Tibial nerve (tissue), 4 donors: Measurements from ENCODE around the gene NUP210. TPM values are rescaled to one million over a fixed set of nuclear protein-coding genes. Genes with fewer than 3 reads are reported as not detected.

Source experiments
- DNase-seq, 2 donors: peaks; one replicate each; pipeline ENCODE4 v3.0.0-alpha.2; 2019; ENCODE audit warnings: low spot score in 2 of 2
- H3K27ac ChIP-seq, 4 donors: fragments of 200-600 bp; sonication (generic) in 3 of 4; one replicate each; pipeline ENCODE4 v1.5.1; 2017 to 2019; ENCODE audit warnings: mild to moderate bottlenecking in 1 of 4
- H3K27me3 ChIP-seq, 2 donors: fragments of 200-600 bp; sonication (generic) in 1 of 2; one replicate each; pipeline versions ENCODE4 v1.5.1 to v1.6.0; 2017 to 2019
- H3K36me3 ChIP-seq, 3 donors: fragments of 200-600 bp; sonication (generic); one replicate each; pipeline ENCODE4 v1.5.1; 2018 to 2019
- H3K4me1 ChIP-seq, 4 donors: fragments of 200-600 bp; sonication (generic) in 3 of 4; one replicate each; pipeline ENCODE4 v1.5.1; 2017 to 2019
- H3K4me3 ChIP-seq, 4 donors: fragments of 200-600 bp; sonication (generic) in 3 of 4; one replicate each; pipeline ENCODE4 v1.5.1; 2017 to 2019; ENCODE audit warnings: mild to moderate bottlenecking in 1 of 4, moderate library complexity in 1 of 4
- H3K9me3 ChIP-seq, 4 donors: fragments of 200-600 bp; sonication (generic) in 3 of 4; one replicate each; pipeline ENCODE4 v1.5.1; 2017 to 2019
- EP300 ChIP-seq, 2 donors: sonication (generic); formaldehyde crosslinking; IDR thresholded peaks; one replicate each; pipeline ENCODE4 v1.6.1; 2017; ENCODE audit warnings: antibody characterized with exemption in 2 of 2, mild to moderate bottlenecking in 1 of 2
- POLR2A ChIP-seq, 2 donors: fragments of 450-650 bp; IDR thresholded peaks; one replicate each; pipeline ENCODE4 v1.6.1; 2017; ENCODE audit warnings: antibody characterized with exemption in 2 of 2, mild to moderate bottlenecking in 2 of 2, moderate library complexity in 2 of 2
- WGBS, 2 donors: methylation state at CpG; one replicate each; pipeline ENCODE4 v1.1.5; 2018; 5-methylcytosine and 5-hydroxymethylcytosine counted together
- total RNA-seq, 4 donors: library from RNA; depleted of rRNA; stranded (reverse); fragments of >200 nt; gene quantifications; one replicate each; pipeline ENCODE4 v1.1.0, GENCODE V29; 2016
- TF ChIP-seq, protein P1 (sequence below), 5 experiments: fragments of 200-600 bp in 3 of 5; fragments of 450-650 bp in 2 of 5; sonication (generic) in 3 of 5; IDR thresholded peaks; one replicate each; pipeline ENCODE4 v1.5.1; 2016 to 2019; ENCODE audit warnings: antibody characterized with exemption in 5 of 5, mild to moderate bottlenecking in 3 of 5, moderate library complexity in 2 of 5

NUP210 gene
- total RNA-seq, 4 donors from 2014 or later = 1.3 to 9.3 (median 2.0) TPM

DNA sequence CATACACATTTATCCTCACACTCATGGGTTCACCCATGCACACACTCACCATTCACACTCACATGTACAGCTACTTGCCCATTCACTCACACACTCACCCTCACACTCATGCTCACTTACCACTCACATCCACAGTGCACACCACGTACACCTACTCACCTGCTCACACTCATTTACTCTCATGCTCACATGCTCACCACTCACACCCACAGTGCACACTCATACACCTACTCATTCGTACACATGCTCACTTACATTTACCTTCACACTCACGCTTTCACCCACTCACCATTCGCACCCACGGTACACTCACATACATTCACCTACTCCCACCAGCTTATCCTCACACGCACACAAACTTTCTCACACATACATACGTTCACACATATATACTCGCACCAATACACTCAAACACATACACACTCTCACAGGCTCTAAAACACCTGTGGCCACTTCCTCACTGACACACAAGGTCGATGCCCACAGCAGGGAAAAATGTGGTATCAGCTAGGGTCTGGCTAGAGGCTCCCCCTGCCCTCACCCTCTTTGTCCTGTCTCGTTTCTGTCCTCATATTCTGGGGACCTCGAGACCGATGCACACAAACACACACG lies 46.0 kb downstream of the NUP210 start:
- TF ChIP-seq EP300 (IDR thresholded peaks at IDR 0.05) = no peak
- no peak for TF ChIP-seq POLR2A (IDR thresholded peaks at IDR 0.05)
- TF ChIP-seq, protein P1, sequence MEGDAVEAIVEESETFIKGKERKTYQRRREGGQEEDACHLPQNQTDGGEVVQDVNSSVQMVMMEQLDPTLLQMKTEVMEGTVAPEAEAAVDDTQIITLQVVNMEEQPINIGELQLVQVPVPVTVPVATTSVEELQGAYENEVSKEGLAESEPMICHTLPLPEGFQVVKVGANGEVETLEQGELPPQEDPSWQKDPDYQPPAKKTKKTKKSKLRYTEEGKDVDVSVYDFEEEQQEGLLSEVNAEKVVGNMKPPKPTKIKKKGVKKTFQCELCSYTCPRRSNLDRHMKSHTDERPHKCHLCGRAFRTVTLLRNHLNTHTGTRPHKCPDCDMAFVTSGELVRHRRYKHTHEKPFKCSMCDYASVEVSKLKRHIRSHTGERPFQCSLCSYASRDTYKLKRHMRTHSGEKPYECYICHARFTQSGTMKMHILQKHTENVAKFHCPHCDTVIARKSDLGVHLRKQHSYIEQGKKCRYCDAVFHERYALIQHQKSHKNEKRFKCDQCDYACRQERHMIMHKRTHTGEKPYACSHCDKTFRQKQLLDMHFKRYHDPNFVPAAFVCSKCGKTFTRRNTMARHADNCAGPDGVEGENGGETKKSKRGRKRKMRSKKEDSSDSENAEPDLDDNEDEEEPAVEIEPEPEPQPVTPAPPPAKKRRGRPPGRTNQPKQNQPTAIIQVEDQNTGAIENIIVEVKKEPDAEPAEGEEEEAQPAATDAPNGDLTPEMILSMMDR (IDR thresholded peaks at IDR 0.05) = no peak
- Histone ChIP-seq H3K4me3 (no peak overlapping the region), H3K27me3 (no peaks in the 10 kb centered on the region), H3K27ac (no peak overlapping the region), H3K36me3 (peaks cover 0 to 69% (median 0%) of the 10 kb centered on the region in 3 donors), H3K9me3 (no peaks in the 10 kb centered on the region), H3K4me1 (peaks cover 0 to 1% (median under 1%) of the 10 kb centered on the region in 4 donors)
- DNase-seq = no peak
- 93 to 95% methylated on average over 13 of the region's 13 CpGs for WGBS, 2 donors

DNA sequence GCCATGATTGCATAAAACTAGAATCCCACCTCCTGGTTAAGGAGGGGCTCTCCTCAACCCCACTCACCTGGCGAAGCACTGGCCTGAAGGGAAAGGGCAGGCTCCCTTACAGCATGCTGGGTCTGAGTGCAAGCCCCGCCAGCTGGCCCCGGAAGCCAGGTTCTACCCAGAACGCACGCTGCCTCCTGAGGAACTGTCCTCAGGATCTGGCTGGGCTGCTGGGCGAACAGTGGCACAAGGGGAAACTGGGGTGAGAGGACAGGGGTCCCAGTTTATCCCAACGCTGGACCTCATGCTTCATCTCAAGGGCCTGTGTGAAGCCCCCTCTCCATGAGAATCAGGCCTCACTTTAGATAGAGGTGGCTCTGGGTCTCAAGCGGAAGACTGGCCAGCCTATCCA lies 47.5 kb downstream of the NUP210 start:
- Histone ChIP-seq H3K4me1 (no peaks in the 10 kb centered on the region), H3K36me3 (peaks cover 0 to 63% (median 0%) of the 10 kb centered on the region in 3 donors), H3K27me3 (no peaks in the 10 kb centered on the region), H3K27ac (no peak overlapping the region), H3K4me3 (no peak overlapping the region), H3K9me3 (no peaks in the 10 kb centered on the region)
- TF ChIP-seq, protein P1 (IDR thresholded peaks at IDR 0.05) = no peak
- TF ChIP-seq POLR2A (IDR thresholded peaks at IDR 0.05) (no peak), EP300 (IDR thresholded peaks at IDR 0.05) (no peak)
- no peak for DNase-seq
- 92 to 97% methylated on average over 8 of the region's 8 CpGs for WGBS, 2 donors

DNA sequence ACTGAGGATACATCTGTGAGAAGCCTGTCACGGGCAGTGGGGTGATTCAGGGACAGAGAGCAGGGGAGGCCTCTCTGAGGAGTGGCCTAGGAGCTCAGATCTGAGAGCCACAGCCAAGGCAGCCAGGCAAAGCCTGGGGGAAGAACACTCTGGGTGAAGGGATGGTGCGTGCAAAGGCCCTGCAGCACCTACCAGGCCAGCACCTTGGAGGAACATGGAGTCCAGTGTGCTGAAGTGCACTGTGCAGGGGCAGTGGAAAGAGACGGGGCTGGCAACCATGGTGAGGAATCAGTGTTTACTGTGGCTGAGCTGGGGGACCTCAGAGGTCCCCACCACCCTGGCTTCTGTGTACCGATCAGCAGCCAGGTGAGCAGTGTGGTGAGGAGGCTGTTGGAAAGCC lies 48.0 kb downstream of the NUP210 start:
- no peaks in the 10 kb centered on the region for H3K27me3 ChIP-seq
- no peak overlapping the region for H3K27ac ChIP-seq
- no peaks in the 10 kb centered on the region for H3K4me1 ChIP-seq
- no peak overlapping the region for H3K4me3 ChIP-seq
- peaks cover 0 to 63% (median 0%) of the 10 kb centered on the region in 3 donors for H3K36me3 ChIP-seq
- no peak for DNase-seq
- no peaks in the 10 kb centered on the region for H3K9me3 ChIP-seq
- WGBS, 2 donors = 92 to 95% methylated on average over 4 of the region's 4 CpGs
- TF ChIP-seq, protein P1 (IDR thresholded peaks at IDR 0.05) = no peak
- TF ChIP-seq POLR2A (IDR thresholded peaks at IDR 0.05) = no peak
- TF ChIP-seq EP300 (IDR thresholded peaks at IDR 0.05) = no peak

DNA sequence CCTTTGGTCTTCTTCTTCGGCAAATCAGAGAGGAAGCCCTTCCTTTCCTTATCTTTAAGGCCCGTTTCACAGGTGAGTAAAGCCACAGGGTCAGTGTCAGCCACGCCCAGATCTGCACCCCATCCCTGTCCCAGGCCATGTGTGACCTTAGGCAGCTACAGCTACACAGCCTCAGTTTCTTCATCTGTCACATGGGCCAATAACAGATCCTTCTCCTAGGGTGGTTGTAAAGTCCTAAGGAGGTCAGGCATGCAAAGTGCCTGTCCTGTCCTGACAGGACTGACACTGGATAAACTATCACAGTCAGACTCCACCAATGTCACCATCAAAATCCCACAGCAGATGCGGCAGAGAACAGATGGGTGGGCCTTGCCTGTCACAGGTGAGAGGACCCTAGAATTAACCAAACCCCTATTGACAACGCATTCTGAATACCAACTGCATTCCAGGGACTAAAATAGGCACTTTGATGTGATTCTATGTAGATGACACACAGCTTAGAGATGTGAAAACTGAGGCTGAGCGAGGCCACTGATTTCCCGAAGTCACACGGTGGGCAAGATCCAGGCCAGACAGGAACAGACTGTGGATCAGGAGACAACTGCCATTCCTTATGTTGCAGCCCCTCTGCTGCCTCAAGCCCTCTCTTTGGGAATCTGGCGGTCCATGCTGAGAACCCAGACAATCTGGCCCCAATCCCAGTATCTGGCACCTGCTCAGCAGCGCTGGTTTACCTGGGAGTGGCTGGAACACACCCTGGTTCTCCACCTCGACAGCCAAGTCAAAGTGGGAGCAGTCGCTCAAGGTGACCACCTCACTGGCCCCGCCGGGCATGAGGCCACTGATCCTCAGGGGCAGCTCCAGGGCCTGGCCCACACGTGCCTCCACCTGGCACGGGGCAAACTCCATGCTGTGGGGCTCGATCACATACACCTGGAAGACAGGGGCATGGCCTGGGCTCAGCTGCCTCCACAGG lies 48.7 kb downstream of the NUP210 start:
- Histone ChIP-seq H3K27me3 (no peaks in the 10 kb centered on the region), H3K4me3 (no peak overlapping the region), H3K9me3 (no peaks in the 10 kb centered on the region), H3K4me1 (no peaks in the 10 kb centered on the region), H3K27ac (no peak overlapping the region), H3K36me3 (peaks cover 0 to 62% (median 0%) of the 10 kb centered on the region in 3 donors)
- DNase-seq = no peak
- WGBS, 2 donors = 85 to 92% methylated on average over 12 to 17 of the region's 17 CpGs
- TF ChIP-seq POLR2A (IDR thresholded peaks at IDR 0.05) (no peak), EP300 (IDR thresholded peaks at IDR 0.05) (no peak)
- TF ChIP-seq, protein P1 (IDR thresholded peaks at IDR 0.05) = no peak

DNA sequence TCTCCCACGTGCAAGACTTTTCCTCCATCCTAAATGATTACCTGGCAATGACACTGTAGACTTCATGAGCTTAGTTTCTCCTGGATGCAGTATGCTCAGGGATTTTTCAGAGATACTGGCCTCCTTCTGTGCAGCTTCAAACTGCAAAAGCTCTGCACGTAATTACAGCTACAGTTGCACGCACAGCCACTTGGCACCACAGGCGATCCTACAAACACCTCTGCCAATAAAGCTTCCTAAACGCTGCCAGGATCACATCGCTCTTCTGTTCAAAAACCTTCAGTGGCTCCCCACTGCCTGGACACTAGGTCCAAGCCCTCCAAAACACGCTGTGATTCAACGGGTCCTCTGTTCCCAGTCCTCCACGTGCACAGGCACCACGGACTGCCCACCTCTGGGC lies 49.5 kb downstream of the NUP210 start:
- H3K27me3 ChIP-seq = no peaks in the 10 kb centered on the region
- DNase-seq = no peak
- no peak overlapping the region for H3K4me3 ChIP-seq
- TF ChIP-seq POLR2A (IDR thresholded peaks at IDR 0.05) (no peak), EP300 (IDR thresholded peaks at IDR 0.05) (no peak)
- TF ChIP-seq, protein P1 (IDR thresholded peaks at IDR 0.05) = no peak
- 81 to 89% methylated on average over 10 of the region's 10 CpGs for WGBS, 2 donors
- no peaks in the 10 kb centered on the region for H3K4me1 ChIP-seq
- no peaks in the 10 kb centered on the region for H3K9me3 ChIP-seq
- H3K27ac ChIP-seq = no peak overlapping the region
- H3K36me3 ChIP-seq = peaks cover 0 to 56% (median 0%) of the 10 kb centered on the region in 3 donors
